Right cardiac atrium (tissue), 5 donors: ENCODE data around the gene EFEMP2. TPM values are rescaled to one million over a fixed set of nuclear protein-coding genes. Genes with fewer than 3 reads are reported as not detected.

Experiments used
- ATAC-seq, 2 donors: fragments of 200-7000 bp; cut with Tn5 transposase; one replicate each; pipeline versions ENCODE4 v1.8.0 to v1.9.1; 2020; ENCODE audit warnings: moderate library complexity in 2 of 2, mild to moderate bottlenecking in 1 of 2
- DNase-seq, 3 donors: peaks; one replicate each; pipeline ENCODE4 v3.0.0-alpha.2; 2020
- H3K27ac ChIP-seq: one replicate; pipeline ENCODE4 v1.5.1; 2013; ENCODE audit warnings: mild to moderate bottlenecking, low read length, control low read depth, moderate library complexity
- H3K27me3 ChIP-seq: one replicate; pipeline ENCODE4 v1.6.1; 2013; ENCODE audit not compliant: control insufficient read depth, insufficient read depth
- H3K4me1 ChIP-seq: one replicate; pipeline ENCODE4 v1.6.1; 2013; ENCODE audit warnings: low read length; ENCODE audit not compliant: control insufficient read depth, insufficient read depth
- H3K4me3 ChIP-seq: one replicate; pipeline ENCODE4 v1.5.1; 2013; ENCODE audit warnings: low read length, control low read depth
- H3K9me3 ChIP-seq: one replicate; pipeline ENCODE4 v1.6.1; 2013; ENCODE audit warnings: low read length; ENCODE audit not compliant: control insufficient read depth
- WGBS: extraction: QIAGEN DNeasy Blood & Tissue Kit; methylation state at CpG from one replicate; pipeline ENCODE4 v1.1.7; 2013; 5-methylcytosine and 5-hydroxymethylcytosine counted together
- intact Hi-C, 4 donors: fragments of 100-400 bp; cut with DNase I; formaldehyde crosslinking; loops; one replicate each; pipeline versions ENCODE4 v1.11.0 to v1.14.0; 2022 to 2023
- polyA plus RNA-seq: library from polyadenylated mRNA; stranded (reverse); fragments of 200-250 nt; gene quantifications from one replicate; pipeline ENCODE4 v1.2.3, GENCODE V29; 2013
- total RNA-seq, 4 donors: library from RNA; stranded (reverse); fragmentation: NEBNext Ultra II Directional; extraction: Animal tissue kit (Norgen Biotek cat#: 25700); gene quantifications; one replicate each; pipeline ENCODE4 v1.2.1, GENCODE V29; 2021
- donor health status: healthy with polysubstance abuse.
- donor health status: DM: no; HTN: yes; CAD: no.
- donor health status: DM: no; HTN: no; CAD: no.
- donor health status: DM: no; HTN: yes; CAD: no; lungs with severe emphysema.
- donor health status: DM: yes; HTN: yes; CAD: no.

EFEMP2 gene
- total and polyA plus RNA-seq, 5 donors = 128 to 164 (median 140) TPM

- no peaks in the 10 kb centered on the region for H3K9me3 ChIP-seq
- 93% methylated on average over 3 of the region's 3 CpGs for WGBS
- H3K4me1 ChIP-seq = peaks cover 23% of the 10 kb centered on the region
- intact Hi-C loops = no loop called here
- ATAC-seq = no peak
- no peaks in the 10 kb centered on the region for H3K27me3 ChIP-seq
- no peak for DNase-seq
- peak overlapping the region; percentile 88 for H3K27ac ChIP-seq
- H3K4me3 ChIP-seq = no peak overlapping the region
Measured at GRCh38 chr11:65917077-65917433, 44.5 kb upstream of the EFEMP2 start.

GRCh38 chr11:65916391-65916790 is 43.8 kb upstream of the EFEMP2 start:
- H3K9me3 ChIP-seq = no peaks in the 10 kb centered on the region
- DNase-seq (peak in 1 of 3 donors; percentile 29), ATAC-seq (no peak)
- no peak overlapping the region for H3K4me3 ChIP-seq
- H3K27ac ChIP-seq = peak overlapping the region; percentile 88
- intact Hi-C loops = no loop called here
- H3K27me3 ChIP-seq = no peaks in the 10 kb centered on the region
- peaks cover 26% of the 10 kb centered on the region for H3K4me1 ChIP-seq
- 64% methylated on average over 7 of the region's 7 CpGs for WGBS

- peak overlapping the region; percentile 88 for H3K27ac ChIP-seq
- H3K4me1 ChIP-seq = peaks cover 28% of the 10 kb centered on the region
- H3K9me3 ChIP-seq = no peaks in the 10 kb centered on the region
- no peak overlapping the region for H3K4me3 ChIP-seq
- DNase-seq = peak; percentile 86 to 89 (median 89)
- WGBS = 15% methylated on average over 13 of the region's 13 CpGs
- ATAC-seq = peak; percentile 12 to 65
- intact Hi-C loops = no loop called here
- no peaks in the 10 kb centered on the region for H3K27me3 ChIP-seq
Measured at GRCh38 chr11:65915821-65916251, 43.2 kb upstream of the EFEMP2 start.

- H3K4me1 ChIP-seq = peaks cover 25% of the 10 kb centered on the region
- ATAC-seq = no peak
- no peak overlapping the region for H3K4me3 ChIP-seq
- DNase-seq = peak in 2 of 3 donors; percentile 39 to 54
- H3K27ac ChIP-seq = peak overlapping the region; percentile 88
- 55% methylated on average over 10 of the region's 10 CpGs for WGBS
- no peaks in the 10 kb centered on the region for H3K27me3 ChIP-seq
- H3K9me3 ChIP-seq = no peaks in the 10 kb centered on the region
- intact Hi-C loops = no loop called here
Measured at GRCh38 chr11:65915101-65915820, 42.7 kb upstream of the EFEMP2 start.

GRCh38 chr11:65912845-65913244 is 40.2 kb upstream of the EFEMP2 start:
- WGBS = 48% methylated on average over 4 of the region's 4 CpGs
- H3K27ac ChIP-seq = no peak overlapping the region
- DNase-seq (peak in 1 of 3 donors; percentile 39), ATAC-seq (no peak)
- no peaks in the 10 kb centered on the region for H3K27me3 ChIP-seq
- intact Hi-C loops = no loop called here
- H3K9me3 ChIP-seq = no peaks in the 10 kb centered on the region
- no peak overlapping the region for H3K4me3 ChIP-seq
- peaks cover 21% of the 10 kb centered on the region for H3K4me1 ChIP-seq

- H3K4me1 ChIP-seq = peaks cover 18% of the 10 kb centered on the region
- no peaks in the 10 kb centered on the region for H3K9me3 ChIP-seq
- peak; percentile 35 to 56 for ATAC-seq
- peak; percentile 68 to 80 (median 78) for DNase-seq
- intact Hi-C loops = no loop called here
- H3K27me3 ChIP-seq = no peaks in the 10 kb centered on the region
- H3K4me3 ChIP-seq = no peak overlapping the region
- WGBS = 18% methylated on average over 14 of the region's 14 CpGs
- peak overlapping the region; percentile 3 for H3K27ac ChIP-seq
Measured at GRCh38 chr11:65911682-65912568, 39.3 kb upstream of the EFEMP2 start.

- DNase-seq (peak in 1 of 3 donors; percentile 2), ATAC-seq (no peak)
- WGBS = 80% methylated on average over 6 of the region's 6 CpGs
Measured at GRCh38 chr11:65907878-65908277, 35.3 kb upstream of the EFEMP2 start.

GRCh38 chr11:65906602-65907001 is 34.0 kb upstream of the EFEMP2 start:
- ATAC-seq (no peak), DNase-seq (no peak)
- H3K4me1 ChIP-seq = peaks cover 4% of the 10 kb centered on the region
- intact Hi-C loops = no loop called here
- H3K4me3 ChIP-seq = no peak overlapping the region
- no peaks in the 10 kb centered on the region for H3K9me3 ChIP-seq
- 82% methylated on average over 5 of the region's 5 CpGs for WGBS
- H3K27ac ChIP-seq = no peak overlapping the region
- no peaks in the 10 kb centered on the region for H3K27me3 ChIP-seq

More at GRCh38 chr11:65907878-65908277, 35.3 kb upstream of the EFEMP2 start:
- H3K27me3 ChIP-seq = no peaks in the 10 kb centered on the region
- no peak overlapping the region for H3K27ac ChIP-seq
- no peaks in the 10 kb centered on the region for H3K9me3 ChIP-seq
- peaks cover 5% of the 10 kb centered on the region for H3K4me1 ChIP-seq
- no peak overlapping the region for H3K4me3 ChIP-seq
- intact Hi-C loops = no loop called here

- 80% methylated on average over 8 of the region's 8 CpGs for WGBS
- ATAC-seq = no peak
Measured at GRCh38 chr11:65903715-65904114, 31.1 kb upstream of the EFEMP2 start.

GRCh38 chr11:65903068-65903481 is 30.5 kb upstream of the EFEMP2 start:
- H3K4me1 ChIP-seq = no peaks in the 10 kb centered on the region
- H3K9me3 ChIP-seq = no peaks in the 10 kb centered on the region
- no peaks in the 10 kb centered on the region for H3K27me3 ChIP-seq
- H3K4me3 ChIP-seq = no peak overlapping the region
- intact Hi-C loops = no loop called here
- H3K27ac ChIP-seq = no peak overlapping the region
- ATAC-seq = no peak
- DNase-seq = no peak
- 28% methylated on average over 5 of the region's 5 CpGs for WGBS

More at GRCh38 chr11:65903715-65904114, 31.1 kb upstream of the EFEMP2 start:
- no peaks in the 10 kb centered on the region for H3K27me3 ChIP-seq
- DNase-seq = no peak
- no peak overlapping the region for H3K4me3 ChIP-seq
- no peaks in the 10 kb centered on the region for H3K9me3 ChIP-seq
- intact Hi-C loops = no loop called here
- H3K4me1 ChIP-seq = no peaks in the 10 kb centered on the region
- H3K27ac ChIP-seq = no peak overlapping the region

GRCh38 chr11:65900899-65901180 is 28.2 kb upstream of the EFEMP2 start:
- Histone ChIP-seq H3K4me1 (no peaks in the 10 kb centered on the region), H3K27ac (no peak overlapping the region), H3K4me3 (peak overlapping the region; percentile 49), H3K27me3 (no peaks in the 10 kb centered on the region), H3K9me3 (no peaks in the 10 kb centered on the region)
- WGBS = 70% methylated on average over 11 of the region's 11 CpGs
- intact Hi-C loops = no loop called here
- DNase-seq (no peak), ATAC-seq (no peak)
